ENCODE measurements around the gene DMD. TPM values are rescaled to one million over a fixed set of nuclear protein-coding genes. Genes with fewer than 3 reads are reported as not detected.

DMD gene
- total and polyA plus RNA-seq, 2 of the 13 experiments (the other 11 are each of a cell fraction or from before 2014, with no cell fraction given), result 17.6 to 25.9 TPM

- TF ChIP-seq KMT2B (CRISPR knock-in tag; IDR thresholded peaks at IDR 0.05), result no peak
- no peak for TF ChIP-seq ZNF570 (CRISPR knock-in tag; IDR thresholded peaks at IDR 0.05; ENCODE audit: borderline replicate concordance)
- no peak for TF ChIP-seq PBX2 (CRISPR knock-in tag; IDR thresholded peaks at IDR 0.05)
- no peak for TF ChIP-seq ZNF800 (CRISPR knock-in tag; IDR thresholded peaks at IDR 0.05)
- no peak for TF ChIP-seq SIX4 (CRISPR knock-in tag; IDR thresholded peaks at IDR 0.05)
- TF ChIP-seq SIX1 (CRISPR knock-in tag; IDR thresholded peaks at IDR 0.05; ENCODE audit: borderline replicate concordance), result no peak
- TF ChIP-seq ZNF672 (CRISPR knock-in tag; IDR thresholded peaks at IDR 0.05), result no peak
Observed at GRCh38 chrX:33045882-33046281, 165.5 kb downstream of the DMD start (continued).

- CTCF ChIA-PET (ENCODE audit: low intra/inter-chr PET ratio, low total read pairs), result no interaction called here
- no TSS peak for BruUV-seq (replicated peaks)
- H3K27me3 ChIP-seq (ENCODE audit: control insufficient read depth in 1 of 2, insufficient read depth in 2 of 2, low read length in 2 of 2), result no peaks in the 10 kb centered on the region
- no peak overlapping the region for H2AFZ ChIP-seq (ENCODE audit: low read length)
- H3K9ac ChIP-seq (ENCODE audit: insufficient read depth, low read depth, low read length), result no peak overlapping the region
- FAIRE-seq, result no peak
- DNase-seq (ENCODE audit: low spot score), result no peak
- WGBS (ENCODE audit: low lambda C conversion rate), result 0% methylated on average over 2 of the region's 3 CpGs
- no peaks in the 10 kb centered on the region for H3K79me2 ChIP-seq (ENCODE audit: insufficient read depth, low read length)
- intact Hi-C loops (cut with micrococcal nuclease; ENCODE audit: unreplicated experiment), result no loop called here
- no peaks in the 10 kb centered on the region for H3K9me3 ChIP-seq (ENCODE audit: low read length)
- no peak overlapping the region for H3K27ac ChIP-seq (ENCODE audit: extremely low read length, insufficient read depth, low read length)
- POLR2A ChIA-PET, result no interaction called here
- no peaks in the 10 kb centered on the region for H3K4me1 ChIP-seq (ENCODE audit: insufficient read depth, low read length)
- no peak overlapping the region for H3K4me3 ChIP-seq (replicated peaks in 1 of 3; ENCODE audit: insufficient read depth in 1 of 3, low read depth in 2 of 3, low read length in 3 of 3)
- H3K4me2 ChIP-seq (ENCODE audit: low read depth, low read length), result no peak overlapping the region
- ATAC-seq, result no peak
- H4K20me1 ChIP-seq (ENCODE audit: insufficient read depth, low read length), result no peaks in the 10 kb centered on the region
- in situ Hi-C loops (cut with HindIII; ENCODE audit: extremely low pct_ligation_motif_present, low pct_unique_long_range_greater_than_20kb), result no loop called here
- no peaks in the 10 kb centered on the region for H3K36me3 ChIP-seq (replicated peaks in 1 of 2; ENCODE audit: control insufficient read depth in 1 of 2, insufficient read depth in 2 of 2, low read length in 2 of 2)
- TF ChIP-seq RNF219 (CRISPR knock-in tag; IDR thresholded peaks at IDR 0.05) (no peak), ZXDC (CRISPR knock-in tag; IDR thresholded peaks at IDR 0.05) (no peak), ZNF839 (CRISPR knock-in tag; IDR thresholded peaks at IDR 0.05; ENCODE audit: borderline replicate concordance) (no peak), BRCA1 (CRISPR knock-in tag; IDR thresholded peaks at IDR 0.05) (no peak), HNRNPLL (IDR thresholded peaks at IDR 0.05; ENCODE audit: low read depth, low read length, poor library complexity, severe bottlenecking) (no peak), ARHGAP35 (CRISPR knock-in tag; IDR thresholded peaks at IDR 0.05; ENCODE audit: borderline replicate concordance) (no peak), ZNF274 (CRISPR knock-in tag; IDR thresholded peaks at IDR 0.05) (no peak), FOXM1 (CRISPR knock-in tag; IDR thresholded peaks at IDR 0.05) (no peak), TRIM24 (CRISPR knock-in tag; IDR thresholded peaks at IDR 0.05) (no peak), ATF7 (IDR thresholded peaks at IDR 0.05) (no peak), ATF7 (CRISPR knock-in tag; IDR thresholded peaks at IDR 0.05) (no peak)
Observed at GRCh38 chrX:33045245-33045644, 166.1 kb downstream of the DMD start.

Measured in HepG2 (cell line).